AG09319 (cell line): Measurements from ENCODE around the gene GRK5.

ENCODE experiments used
- DNase-seq: peaks from one replicate; pipeline ENCODE4 v3.0.0-alpha.2; 2010; ENCODE audit warnings: low read depth; ENCODE audit errors: extremely low read depth
- TF ChIP-seq, protein P1 (sequence below): IDR thresholded peaks from 2 replicates; pipeline ENCODE4 v1.5.1; 2011; ENCODE audit warnings: low read depth, mild to moderate bottlenecking, inconsistent platforms, low read length, moderate library complexity

GRK5 gene

DNA sequence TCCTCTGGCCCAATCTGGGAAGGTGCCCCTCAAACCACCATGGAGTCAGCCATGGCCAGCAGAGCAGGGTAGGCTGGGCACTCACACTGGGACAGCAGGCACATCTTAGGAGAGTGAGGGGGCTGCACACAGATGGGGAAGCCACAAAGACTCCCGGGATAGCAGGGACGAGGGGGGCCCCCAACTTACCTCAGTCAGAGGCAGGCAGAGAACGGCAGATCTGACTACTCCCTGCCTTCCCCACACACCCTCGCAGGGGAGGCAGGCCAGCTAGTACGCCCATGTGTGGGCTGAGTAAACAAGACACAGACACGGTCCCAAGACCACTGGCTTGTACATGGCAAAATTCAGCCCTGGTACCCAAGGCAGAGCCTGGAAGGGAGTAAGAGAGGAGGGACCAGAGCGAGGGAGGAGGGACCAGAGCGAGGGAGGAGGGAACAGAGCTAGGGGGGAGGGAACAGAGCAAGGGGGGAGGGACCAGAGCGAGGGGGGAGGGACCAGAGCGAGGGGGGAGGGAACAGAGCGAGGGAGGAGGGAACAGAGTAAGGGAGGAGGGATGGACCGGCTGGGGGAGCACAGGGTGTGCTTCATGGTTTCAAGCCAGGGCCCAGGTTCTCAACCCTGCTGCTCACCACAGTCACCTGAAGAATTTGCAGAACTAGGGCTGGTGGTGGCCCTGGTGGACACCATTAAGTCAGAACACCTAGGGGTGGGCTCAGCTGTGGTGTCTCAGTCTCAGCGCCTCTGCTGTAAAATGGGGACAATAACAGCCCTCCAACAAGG, 261.4 kb downstream of the GRK5 start:
- TF ChIP-seq, protein P1, sequence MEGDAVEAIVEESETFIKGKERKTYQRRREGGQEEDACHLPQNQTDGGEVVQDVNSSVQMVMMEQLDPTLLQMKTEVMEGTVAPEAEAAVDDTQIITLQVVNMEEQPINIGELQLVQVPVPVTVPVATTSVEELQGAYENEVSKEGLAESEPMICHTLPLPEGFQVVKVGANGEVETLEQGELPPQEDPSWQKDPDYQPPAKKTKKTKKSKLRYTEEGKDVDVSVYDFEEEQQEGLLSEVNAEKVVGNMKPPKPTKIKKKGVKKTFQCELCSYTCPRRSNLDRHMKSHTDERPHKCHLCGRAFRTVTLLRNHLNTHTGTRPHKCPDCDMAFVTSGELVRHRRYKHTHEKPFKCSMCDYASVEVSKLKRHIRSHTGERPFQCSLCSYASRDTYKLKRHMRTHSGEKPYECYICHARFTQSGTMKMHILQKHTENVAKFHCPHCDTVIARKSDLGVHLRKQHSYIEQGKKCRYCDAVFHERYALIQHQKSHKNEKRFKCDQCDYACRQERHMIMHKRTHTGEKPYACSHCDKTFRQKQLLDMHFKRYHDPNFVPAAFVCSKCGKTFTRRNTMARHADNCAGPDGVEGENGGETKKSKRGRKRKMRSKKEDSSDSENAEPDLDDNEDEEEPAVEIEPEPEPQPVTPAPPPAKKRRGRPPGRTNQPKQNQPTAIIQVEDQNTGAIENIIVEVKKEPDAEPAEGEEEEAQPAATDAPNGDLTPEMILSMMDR: no peak
- no peak for DNase-seq

DNA sequence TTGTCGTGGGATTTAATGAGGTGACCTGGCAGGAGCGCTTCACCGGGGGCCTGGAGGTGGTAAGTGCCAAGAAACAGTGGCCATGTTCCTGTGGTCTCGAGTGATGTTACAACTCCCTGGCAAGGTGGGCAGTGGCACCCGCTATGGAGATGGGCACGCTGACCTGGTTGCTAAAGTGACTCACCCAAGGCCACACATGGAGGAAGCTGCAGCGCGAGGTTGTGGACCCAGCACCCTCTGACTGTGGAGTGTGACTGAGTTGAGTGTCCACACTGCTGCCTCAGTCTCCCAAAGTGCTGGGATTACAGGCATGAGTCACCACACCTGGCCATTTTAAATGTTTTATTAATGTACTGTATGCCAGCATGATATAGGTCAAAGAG, 261.9 kb downstream of the GRK5 start:
- no peak for DNase-seq
- TF ChIP-seq, protein P1: no peak

DNA sequence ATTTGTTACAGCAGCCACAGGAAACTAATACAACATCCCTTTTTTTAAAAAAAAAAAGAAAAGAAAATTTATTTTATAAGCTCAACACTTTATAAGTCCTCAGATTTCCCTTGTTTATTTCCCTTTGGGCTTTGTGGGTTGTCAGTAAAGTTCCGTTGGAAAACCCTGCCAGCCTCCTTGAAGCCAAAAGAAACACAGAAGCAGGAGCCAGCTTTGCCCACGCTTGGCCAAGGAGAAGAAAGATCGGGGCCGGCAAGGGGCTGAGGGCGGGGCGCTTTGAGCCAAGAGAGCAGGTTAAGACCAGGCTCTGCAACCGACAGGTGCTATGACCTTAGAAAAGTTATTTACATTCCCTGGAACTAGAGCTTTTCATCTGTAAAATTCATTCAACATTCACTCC, 262.5 kb downstream of the GRK5 start:
- TF ChIP-seq, protein P1: no peak
- DNase-seq: no peak

DNA sequence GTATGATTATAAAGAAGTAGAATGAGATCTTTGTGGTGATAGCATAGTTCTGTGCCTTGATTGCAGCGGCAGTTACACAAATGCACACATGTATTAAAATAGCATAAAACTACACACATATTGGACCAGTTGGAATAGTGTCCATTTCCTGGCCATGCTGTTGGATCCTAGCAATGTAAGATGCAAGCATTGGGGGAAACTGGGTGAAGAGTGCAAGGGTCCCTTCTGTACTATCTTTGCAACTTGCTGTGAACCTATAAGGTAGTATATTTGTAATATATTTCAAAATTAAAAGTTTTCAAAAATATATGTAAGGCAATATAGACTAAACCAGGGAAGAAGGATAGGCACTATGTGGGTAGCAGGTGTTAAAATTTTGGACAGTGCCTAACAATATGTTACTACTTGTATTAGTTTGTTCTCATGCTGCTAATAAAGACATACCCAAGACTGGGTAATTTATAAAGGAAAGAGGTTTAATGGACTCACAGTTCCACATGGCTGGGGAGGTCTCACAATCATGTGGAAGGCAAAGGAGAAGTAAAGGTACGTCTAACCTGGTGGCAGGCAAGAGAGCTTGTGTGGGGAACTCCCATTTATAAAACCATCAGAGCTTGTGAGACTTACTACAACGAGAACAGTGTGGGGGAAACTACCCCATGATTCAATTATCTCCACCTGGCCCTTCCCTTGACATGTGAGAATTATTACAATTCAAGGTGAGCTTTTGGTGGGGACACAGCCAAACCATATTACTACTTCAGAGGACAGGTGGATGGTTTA, 263.7 kb downstream of the GRK5 start:
- TF ChIP-seq, protein P1: no peak
- no peak for DNase-seq

DNA sequence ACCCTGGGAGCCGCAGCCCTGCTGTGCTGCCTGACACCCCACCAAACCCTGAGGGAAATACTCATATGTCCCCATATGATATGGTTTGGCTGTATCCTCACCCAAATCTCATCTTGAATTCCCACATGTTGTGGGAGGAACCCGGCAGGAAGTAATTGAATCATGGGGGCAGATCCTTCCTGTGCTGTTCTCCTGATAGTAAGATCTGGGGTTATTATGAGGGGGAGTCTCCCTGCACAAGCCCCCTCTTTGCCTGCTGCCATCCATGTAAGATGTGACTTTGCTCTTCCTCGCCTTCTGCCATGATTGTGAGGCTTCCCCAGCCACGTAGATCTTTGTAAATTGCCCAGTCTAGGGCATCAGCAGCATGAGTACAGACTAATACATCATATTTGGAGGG, 266.4 kb downstream of the GRK5 start:
- TF ChIP-seq, protein P1: no peak
- DNase-seq: no peak

DNA sequence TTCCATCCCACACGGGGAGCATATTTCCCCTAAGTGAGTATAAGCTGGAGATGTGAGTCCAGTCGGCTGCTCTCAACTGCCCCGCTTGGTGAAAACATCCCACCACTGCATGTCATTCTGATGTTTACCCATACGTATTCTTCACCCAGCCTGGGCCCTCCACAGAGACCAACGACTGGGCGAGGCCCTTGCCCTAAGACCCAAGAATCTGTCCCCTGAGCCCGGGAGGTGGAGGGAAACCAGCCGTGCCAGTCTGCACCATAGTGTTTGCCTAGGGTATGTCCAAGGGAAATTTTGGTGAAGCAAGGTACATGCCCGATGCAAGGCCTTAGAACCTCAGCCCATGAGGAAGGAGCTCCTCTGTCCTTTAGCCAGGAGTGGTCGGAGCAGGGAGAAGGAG, 267.2 kb downstream of the GRK5 start:
- TF ChIP-seq, protein P1: no peak
- no peak for DNase-seq

DNA sequence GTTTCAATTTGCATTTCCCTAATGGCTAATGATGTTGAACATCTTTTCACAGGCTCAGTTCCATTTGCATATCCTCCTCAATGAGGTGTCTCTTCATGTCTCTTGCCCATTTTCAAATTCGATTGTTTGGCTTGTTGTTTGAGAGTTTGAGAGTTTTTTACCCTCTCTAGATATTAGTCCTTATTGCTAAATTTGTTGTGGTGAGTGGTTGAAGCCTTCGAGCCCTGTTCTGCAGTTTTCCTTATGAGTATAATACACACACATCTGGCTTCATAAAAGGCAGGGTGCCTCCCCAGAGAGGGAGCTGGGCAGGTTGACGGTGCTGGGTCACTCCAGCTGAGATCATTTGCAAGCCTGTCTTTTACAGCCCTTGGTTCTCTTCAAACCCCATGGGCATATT, 270.1 kb downstream of the GRK5 start:
- DNase-seq: no peak
- TF ChIP-seq, protein P1: no peak
